Osteoblast (primary cell): ENCODE measurements around the gene MACROD2. TPM values are rescaled to one million over a fixed set of nuclear protein-coding genes. Genes with fewer than 3 reads are reported as not detected.

ENCODE experiments used
- DNase-seq: peaks from one replicate; pipeline ENCODE4 v3.0.0; 2011; ENCODE audit warnings: low spot score, mixed read lengths; ENCODE audit not compliant: insufficient read length; ENCODE audit errors: missing footprints
- H2AFZ ChIP-seq: 2 replicates; pipeline ENCODE4 v1.6.0; 2011; ENCODE audit warnings: mild to moderate bottlenecking, low read length
- H3K27ac ChIP-seq: 2 replicates; pipeline ENCODE4 v1.5.1; 2011; ENCODE audit warnings: mild to moderate bottlenecking, low read depth, low read length, moderate library complexity
- H3K27me3 ChIP-seq: 2 replicates; pipeline ENCODE4 v1.6.0; 2012; ENCODE audit warnings: mild to moderate bottlenecking, control low read depth, inconsistent platforms, low read length, moderate library complexity; ENCODE audit not compliant: insufficient read depth
- H3K36me3 ChIP-seq: 2 replicates; pipeline ENCODE4 v1.5.1; 2011; ENCODE audit warnings: mild to moderate bottlenecking, low read length, control low read depth, moderate library complexity; ENCODE audit not compliant: insufficient read depth
- H3K4me1 ChIP-seq: 2 replicates; pipeline ENCODE4 v1.5.1; 2011; ENCODE audit warnings: mild to moderate bottlenecking, low read length, control low read depth, moderate library complexity; ENCODE audit not compliant: insufficient read depth
- H3K4me2 ChIP-seq: 2 replicates; pipeline ENCODE4 v1.6.0; 2011; ENCODE audit warnings: mild to moderate bottlenecking, low read length; ENCODE audit not compliant: insufficient read depth
- H3K4me3 ChIP-seq: fragments of 200-600 bp; sonication (generic); 3 replicates; pipeline ENCODE4 v1.5.1; 2012; ENCODE audit warnings: mild to moderate bottlenecking, low read length, inconsistent platforms; ENCODE audit not compliant: insufficient read depth
- H3K79me2 ChIP-seq: 2 replicates; pipeline ENCODE4 v1.6.0; 2012; ENCODE audit warnings: mild to moderate bottlenecking, low read length, control low read depth, inconsistent platforms; ENCODE audit not compliant: insufficient read depth
- H3K9me3 ChIP-seq: 2 replicates; pipeline ENCODE4 v1.5.1; 2011; ENCODE audit warnings: low read depth, low read length, control low read depth
- H4K20me1 ChIP-seq: 2 replicates; pipeline ENCODE4 v1.6.0; 2012; ENCODE audit warnings: mild to moderate bottlenecking, low read length, control low read depth; ENCODE audit not compliant: insufficient read depth
- total RNA-seq: library from RNA; depleted of rRNA; stranded (reverse); fragments of >200 nt; gene quantifications from 2 replicates; pipeline ENCODE4 v1.2.3, GENCODE V29; 2012
- TF ChIP-seq, protein P1 (sequence below): IDR thresholded peaks from 2 replicates; pipeline ENCODE4 v1.5.1; 2011; ENCODE audit warnings: mild to moderate bottlenecking, low read depth, low read length, moderate library complexity; ENCODE audit errors: extremely low read depth

Gene MACROD2
- total RNA-seq, 1 donor: 4.0 TPM

DNA sequence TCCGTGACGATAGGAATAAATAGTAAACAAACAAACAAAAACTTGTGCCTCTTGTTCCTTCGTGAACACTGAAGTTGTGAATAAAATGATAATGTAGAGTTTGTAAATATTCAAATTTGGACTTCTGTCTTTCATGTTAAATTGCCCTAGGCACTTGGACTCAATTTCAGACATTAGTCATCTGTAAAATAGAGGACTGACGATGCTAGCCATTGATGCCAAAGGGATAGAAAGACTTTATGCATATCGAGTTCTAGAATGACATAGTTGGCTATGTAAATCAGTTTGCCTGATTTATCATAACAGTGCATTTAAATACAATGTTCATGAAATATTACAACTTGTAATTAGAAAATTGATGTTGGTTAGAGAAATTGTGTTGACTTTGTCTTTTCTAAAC lies 388.0 kb downstream of the MACROD2 start:
- no peaks in the 10 kb centered on the region for H3K9me3 ChIP-seq
- no peak overlapping the region for H3K27ac ChIP-seq
- H2AFZ ChIP-seq: no peak overlapping the region
- H4K20me1 ChIP-seq: no peaks in the 10 kb centered on the region
- no peak overlapping the region for H3K4me3 ChIP-seq
- H3K36me3 ChIP-seq: no peaks in the 10 kb centered on the region
- H3K4me2 ChIP-seq: no peak overlapping the region
- TF ChIP-seq, protein P1, sequence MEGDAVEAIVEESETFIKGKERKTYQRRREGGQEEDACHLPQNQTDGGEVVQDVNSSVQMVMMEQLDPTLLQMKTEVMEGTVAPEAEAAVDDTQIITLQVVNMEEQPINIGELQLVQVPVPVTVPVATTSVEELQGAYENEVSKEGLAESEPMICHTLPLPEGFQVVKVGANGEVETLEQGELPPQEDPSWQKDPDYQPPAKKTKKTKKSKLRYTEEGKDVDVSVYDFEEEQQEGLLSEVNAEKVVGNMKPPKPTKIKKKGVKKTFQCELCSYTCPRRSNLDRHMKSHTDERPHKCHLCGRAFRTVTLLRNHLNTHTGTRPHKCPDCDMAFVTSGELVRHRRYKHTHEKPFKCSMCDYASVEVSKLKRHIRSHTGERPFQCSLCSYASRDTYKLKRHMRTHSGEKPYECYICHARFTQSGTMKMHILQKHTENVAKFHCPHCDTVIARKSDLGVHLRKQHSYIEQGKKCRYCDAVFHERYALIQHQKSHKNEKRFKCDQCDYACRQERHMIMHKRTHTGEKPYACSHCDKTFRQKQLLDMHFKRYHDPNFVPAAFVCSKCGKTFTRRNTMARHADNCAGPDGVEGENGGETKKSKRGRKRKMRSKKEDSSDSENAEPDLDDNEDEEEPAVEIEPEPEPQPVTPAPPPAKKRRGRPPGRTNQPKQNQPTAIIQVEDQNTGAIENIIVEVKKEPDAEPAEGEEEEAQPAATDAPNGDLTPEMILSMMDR: no peak
- H3K27me3 ChIP-seq: no peaks in the 10 kb centered on the region
- H3K4me1 ChIP-seq: no peaks in the 10 kb centered on the region
- DNase-seq: no peak
- no peaks in the 10 kb centered on the region for H3K79me2 ChIP-seq

DNA sequence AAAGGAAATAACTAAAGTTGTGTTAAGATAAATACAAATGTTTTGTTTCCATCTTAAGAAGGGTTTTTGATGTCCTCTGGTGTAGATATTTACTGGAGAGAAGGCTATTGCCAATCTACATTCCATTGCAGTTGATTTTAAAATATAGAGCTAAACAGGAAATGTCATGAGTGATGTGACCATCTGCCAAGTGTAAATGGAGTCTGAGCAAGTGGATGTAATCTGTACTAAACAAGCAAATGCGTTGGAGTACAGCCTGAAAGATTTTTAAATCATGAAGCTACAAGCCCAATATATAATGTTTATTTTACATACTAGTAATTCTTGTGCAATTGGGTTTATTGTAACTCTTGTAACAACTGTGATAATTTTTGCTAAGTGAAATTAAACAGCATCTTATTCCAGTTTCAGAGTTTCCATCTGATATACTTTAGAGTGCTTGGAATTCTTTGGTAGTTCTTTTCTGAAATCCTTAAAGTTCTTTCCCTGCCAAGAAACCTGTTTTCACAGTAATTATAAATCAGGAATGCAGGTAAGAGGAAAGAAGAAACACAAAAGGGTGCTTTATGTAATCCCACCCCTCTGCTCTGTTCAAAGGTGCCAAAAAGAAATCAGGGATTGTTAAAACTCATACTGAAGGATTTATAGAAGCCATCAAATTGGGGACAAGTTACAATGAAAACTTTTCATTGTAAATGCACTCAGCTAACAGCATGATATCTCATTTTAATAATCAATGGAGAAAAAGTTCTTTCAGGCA lies 389.3 kb downstream of the MACROD2 start:
- H3K4me3 ChIP-seq: no peak overlapping the region
- no peaks in the 10 kb centered on the region for H3K9me3 ChIP-seq
- no peak overlapping the region for H3K27ac ChIP-seq
- H3K36me3 ChIP-seq: no peaks in the 10 kb centered on the region
- no peak for DNase-seq
- no peaks in the 10 kb centered on the region for H3K79me2 ChIP-seq
- H3K4me2 ChIP-seq: no peak overlapping the region
- H4K20me1 ChIP-seq: no peaks in the 10 kb centered on the region
- H3K27me3 ChIP-seq: no peaks in the 10 kb centered on the region
- no peaks in the 10 kb centered on the region for H3K4me1 ChIP-seq
- TF ChIP-seq, protein P1: no peak
- no peak overlapping the region for H2AFZ ChIP-seq

DNA sequence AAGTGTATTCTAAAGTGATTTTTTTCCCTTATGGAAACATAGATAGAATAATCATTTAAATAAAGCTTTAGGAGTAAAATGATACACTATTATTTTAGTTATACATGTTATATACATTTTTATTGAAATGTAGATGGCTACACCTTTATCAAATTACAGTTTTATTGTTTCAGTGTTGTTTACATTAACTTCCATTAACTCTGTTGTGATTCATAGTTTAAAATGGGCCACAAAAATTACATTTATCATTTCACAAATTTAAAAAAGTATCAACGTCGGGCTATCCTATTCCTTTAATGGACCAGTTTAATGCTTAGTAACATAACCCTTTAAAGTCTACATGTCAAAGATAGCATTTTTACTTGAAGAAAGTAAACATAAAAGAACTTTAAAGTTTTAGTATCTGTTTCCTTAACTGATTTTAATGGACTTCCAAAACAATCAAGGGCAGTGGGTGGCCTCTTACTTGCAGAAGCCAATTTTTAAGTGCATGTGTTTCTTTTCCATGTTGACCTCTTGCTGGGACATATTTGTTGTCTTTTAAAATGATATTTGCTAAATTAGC lies 389.9 kb downstream of the MACROD2 start:
- H3K79me2 ChIP-seq: no peaks in the 10 kb centered on the region
- H3K4me1 ChIP-seq: no peaks in the 10 kb centered on the region
- H3K9me3 ChIP-seq: no peaks in the 10 kb centered on the region
- no peak overlapping the region for H3K27ac ChIP-seq
- no peak overlapping the region for H3K4me2 ChIP-seq
- no peak for DNase-seq
- TF ChIP-seq, protein P1: no peak
- no peaks in the 10 kb centered on the region for H4K20me1 ChIP-seq
- H2AFZ ChIP-seq: no peak overlapping the region
- no peak overlapping the region for H3K4me3 ChIP-seq
- no peaks in the 10 kb centered on the region for H3K36me3 ChIP-seq
- H3K27me3 ChIP-seq: no peaks in the 10 kb centered on the region

DNA sequence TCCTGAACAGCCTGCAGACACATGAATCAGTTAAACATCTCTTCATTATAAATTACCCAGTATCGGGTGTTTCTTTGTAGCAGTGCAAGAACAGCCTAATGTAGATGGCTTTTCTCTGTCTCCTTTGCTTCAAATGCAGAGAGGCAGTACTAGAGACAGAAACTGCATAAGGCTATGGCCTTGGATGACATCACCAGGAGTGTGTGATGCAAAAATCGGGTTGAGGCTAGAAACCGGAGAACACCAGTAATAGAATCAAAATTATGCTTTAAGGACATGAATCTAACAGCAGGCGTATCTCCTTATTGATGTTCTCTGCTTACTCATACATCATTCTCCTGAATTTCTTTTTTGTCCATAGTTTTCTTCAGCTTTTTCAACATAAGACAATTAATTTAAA lies 391.4 kb downstream of the MACROD2 start:
- Histone ChIP-seq H3K4me3 (no peak overlapping the region), H3K27me3 (no peaks in the 10 kb centered on the region), H3K9me3 (no peaks in the 10 kb centered on the region), H3K79me2 (no peaks in the 10 kb centered on the region), H2AFZ (no peak overlapping the region), H3K36me3 (no peaks in the 10 kb centered on the region), H3K4me1 (no peaks in the 10 kb centered on the region), H4K20me1 (no peaks in the 10 kb centered on the region), H3K27ac (no peak overlapping the region), H3K4me2 (no peak overlapping the region)
- no peak for DNase-seq
- TF ChIP-seq, protein P1: no peak
